SK-N-SH treated with all-trans-retinoic acid at 6 μM for 48 hours (cell line): ENCODE measurements around the gene TEN1.

ENCODE experiments used
- ATAC-seq: fragments of 200-7000 bp; cut with Tn5 transposase; 3 replicates; pipeline ENCODE4 v1.9.1; 2020; ENCODE audit warnings: mild to moderate bottlenecking, moderate library complexity
- ARNTL ChIP-seq: fragments of 450-650 bp; formaldehyde crosslinking; IDR thresholded peaks from 2 replicates; pipeline ENCODE4 v1.5.0; 2020; ENCODE audit warnings: low read depth, mild to moderate bottlenecking, moderate library complexity, borderline replicate concordance
- BACH2 ChIP-seq: fragments of 250-450 bp; sonication (Bioruptor Pico); IDR thresholded peaks from 2 replicates; pipeline ENCODE4 v1.9.0; 2021; ENCODE audit warnings: mild to moderate bottlenecking, borderline replicate concordance
- CSDC2 ChIP-seq: fragments of 250-450 bp; sonication (Bioruptor Pico); IDR thresholded peaks from 2 replicates; pipeline ENCODE4 v1.5.0; 2020; ENCODE audit warnings: mild to moderate bottlenecking, moderate library complexity
- ESRRG ChIP-seq: fragments of 250-450 bp; sonication (Bioruptor Pico); IDR thresholded peaks from 2 replicates; pipeline ENCODE4 v1.6.1; 2021; ENCODE audit warnings: mild to moderate bottlenecking
- GLIS3 ChIP-seq: fragments of 250-450 bp; sonication (Bioruptor Pico); IDR thresholded peaks from 2 replicates; pipeline ENCODE4 v1.5.0; 2020; ENCODE audit warnings: mild to moderate bottlenecking, moderate library complexity
- OSR1 ChIP-seq: fragments of 250-450 bp; sonication (Bioruptor Pico); IDR thresholded peaks from 2 replicates; pipeline ENCODE4 v1.8.0; 2022; ENCODE audit warnings: moderate library complexity, mild to moderate bottlenecking, inconsistent platforms
- PPARA ChIP-seq: fragments of 250-450 bp; sonication (Bioruptor Pico); IDR thresholded peaks from 2 replicates; pipeline ENCODE4 v1.5.0; 2020; ENCODE audit warnings: mild to moderate bottlenecking, borderline replicate concordance
- RARB ChIP-seq: fragments of 250-450 bp; sonication (Bioruptor Pico); IDR thresholded peaks from 2 replicates; pipeline ENCODE4 v1.8.0; 2021; ENCODE audit warnings: mild to moderate bottlenecking, moderate library complexity
- SNAI2 ChIP-seq: fragments of 250-450 bp; sonication (Bioruptor Pico); IDR thresholded peaks from 2 replicates; pipeline ENCODE4 v1.5.0; 2020; ENCODE audit warnings: mild to moderate bottlenecking, moderate library complexity
- TCF4 ChIP-seq: fragments of 250-450 bp; sonication (Bioruptor Pico); IDR thresholded peaks from 2 replicates; pipeline ENCODE4 v1.8.0; 2021; ENCODE audit warnings: mild to moderate bottlenecking, moderate library complexity, borderline replicate concordance
- TOX ChIP-seq: fragments of 250-450 bp; sonication (Bioruptor Pico); IDR thresholded peaks from 2 replicates; pipeline ENCODE4 v1.8.0; 2021; ENCODE audit warnings: mild to moderate bottlenecking, moderate library complexity, borderline replicate concordance
- ZC3H10 ChIP-seq: fragments of 250-450 bp; sonication (Bioruptor Pico); IDR thresholded peaks from 2 replicates; pipeline ENCODE4 v1.5.1; 2021; ENCODE audit warnings: mild to moderate bottlenecking, moderate library complexity
- ZFP3 ChIP-seq: fragments of 250-450 bp; sonication (Bioruptor Pico); IDR thresholded peaks from 2 replicates; pipeline ENCODE4 v1.5.0; 2020; ENCODE audit warnings: mild to moderate bottlenecking, moderate library complexity
- ZFP30 ChIP-seq: fragments of 450-650 bp; formaldehyde crosslinking; IDR thresholded peaks from 2 replicates; pipeline ENCODE4 v1.5.0; 2022; ENCODE audit warnings: mild to moderate bottlenecking, moderate library complexity
- ZNF70 ChIP-seq: fragments of 450-650 bp; formaldehyde crosslinking; IDR thresholded peaks from 2 replicates; pipeline ENCODE4 v1.5.0; 2020; ENCODE audit warnings: mild to moderate bottlenecking, moderate library complexity
- ZNF8 ChIP-seq: fragments of 450-650 bp; formaldehyde crosslinking; IDR thresholded peaks from 2 replicates; pipeline ENCODE4 v1.5.0; 2020; ENCODE audit warnings: mild to moderate bottlenecking, moderate library complexity
- TF ChIP-seq, protein P1 (sequence below): fragments of 250-450 bp; sonication (Bioruptor Pico); IDR thresholded peaks from 2 replicates; pipeline ENCODE4 v1.5.1; 2021; ENCODE audit warnings: mild to moderate bottlenecking, moderate library complexity
- TF ChIP-seq, protein P2 (sequence below): fragments of 250-450 bp; sonication (Bioruptor Pico); IDR thresholded peaks from 2 replicates; pipeline ENCODE4 v1.8.0; 2020; ENCODE audit warnings: mild to moderate bottlenecking, moderate library complexity, borderline replicate concordance
- TF ChIP-seq, protein P3 (sequence below): fragments of 250-450 bp; sonication (Bioruptor Pico); IDR thresholded peaks from 2 replicates; pipeline ENCODE4 v1.5.1; 2020; ENCODE audit warnings: low read depth, mild to moderate bottlenecking, moderate library complexity
- TF ChIP-seq, protein P4 (sequence below): fragments of 250-450 bp; sonication (Bioruptor Pico); IDR thresholded peaks from 2 replicates; pipeline ENCODE4 v1.5.0; 2020; ENCODE audit warnings: mild to moderate bottlenecking, moderate library complexity
- TF ChIP-seq, protein P5 (sequence below): fragments of 250-450 bp; sonication (Bioruptor Pico); IDR thresholded peaks from 2 replicates; pipeline ENCODE4 v1.8.0; 2021; ENCODE audit warnings: low read depth, mild to moderate bottlenecking, moderate library complexity, borderline replicate concordance

The TEN1 gene

DNA sequence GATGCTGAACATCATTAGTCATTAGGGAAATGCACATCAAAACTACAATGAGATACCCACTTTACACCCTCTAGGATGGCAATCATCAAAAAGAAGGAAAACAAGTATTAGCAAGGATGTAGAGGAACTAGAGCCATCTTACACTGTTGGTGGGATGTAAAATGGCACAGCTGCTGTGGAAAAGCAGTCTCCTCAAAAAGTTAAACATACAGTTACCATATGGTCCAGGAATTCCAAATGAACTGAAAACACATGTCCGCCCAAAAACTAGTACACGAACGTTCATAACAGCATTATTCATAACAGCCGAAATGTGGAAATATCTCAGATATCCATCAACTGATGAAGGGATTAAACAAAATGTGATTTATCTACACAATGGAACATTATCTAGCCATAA lies 45.2 kb upstream of the TEN1 start:
- TF ChIP-seq, protein P1, sequence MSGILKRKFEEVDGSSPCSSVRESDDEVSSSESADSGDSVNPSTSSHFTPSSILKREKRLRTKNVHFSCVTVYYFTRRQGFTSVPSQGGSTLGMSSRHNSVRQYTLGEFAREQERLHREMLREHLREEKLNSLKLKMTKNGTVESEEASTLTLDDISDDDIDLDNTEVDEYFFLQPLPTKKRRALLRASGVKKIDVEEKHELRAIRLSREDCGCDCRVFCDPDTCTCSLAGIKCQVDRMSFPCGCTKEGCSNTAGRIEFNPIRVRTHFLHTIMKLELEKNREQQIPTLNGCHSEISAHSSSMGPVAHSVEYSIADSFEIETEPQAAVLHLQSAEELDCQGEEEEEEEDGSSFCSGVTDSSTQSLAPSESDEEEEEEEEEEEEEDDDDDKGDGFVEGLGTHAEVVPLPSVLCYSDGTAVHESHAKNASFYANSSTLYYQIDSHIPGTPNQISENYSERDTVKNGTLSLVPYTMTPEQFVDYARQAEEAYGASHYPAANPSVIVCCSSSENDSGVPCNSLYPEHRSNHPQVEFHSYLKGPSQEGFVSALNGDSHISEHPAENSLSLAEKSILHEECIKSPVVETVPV: no peak
- TF ChIP-seq ESRRG (no peak), ZFP30 (CRISPR knock-in tag) (no peak), ZFP3 (CRISPR knock-in tag) (no peak), PPARA (CRISPR knock-in tag) (no peak), TCF4 (CRISPR knock-in tag) (no peak), OSR1 (no peak), CSDC2 (CRISPR knock-in tag) (no peak), GLIS3 (CRISPR knock-in tag) (no peak)
- TF ChIP-seq, protein P2, sequence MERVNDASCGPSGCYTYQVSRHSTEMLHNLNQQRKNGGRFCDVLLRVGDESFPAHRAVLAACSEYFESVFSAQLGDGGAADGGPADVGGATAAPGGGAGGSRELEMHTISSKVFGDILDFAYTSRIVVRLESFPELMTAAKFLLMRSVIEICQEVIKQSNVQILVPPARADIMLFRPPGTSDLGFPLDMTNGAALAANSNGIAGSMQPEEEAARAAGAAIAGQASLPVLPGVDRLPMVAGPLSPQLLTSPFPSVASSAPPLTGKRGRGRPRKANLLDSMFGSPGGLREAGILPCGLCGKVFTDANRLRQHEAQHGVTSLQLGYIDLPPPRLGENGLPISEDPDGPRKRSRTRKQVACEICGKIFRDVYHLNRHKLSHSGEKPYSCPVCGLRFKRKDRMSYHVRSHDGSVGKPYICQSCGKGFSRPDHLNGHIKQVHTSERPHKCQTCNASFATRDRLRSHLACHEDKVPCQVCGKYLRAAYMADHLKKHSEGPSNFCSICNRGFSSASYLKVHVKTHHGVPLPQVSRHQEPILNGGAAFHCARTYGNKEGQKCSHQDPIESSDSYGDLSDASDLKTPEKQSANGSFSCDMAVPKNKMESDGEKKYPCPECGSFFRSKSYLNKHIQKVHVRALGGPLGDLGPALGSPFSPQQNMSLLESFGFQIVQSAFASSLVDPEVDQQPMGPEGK (CRISPR knock-in tag): no peak
- no peak for ATAC-seq

DNA sequence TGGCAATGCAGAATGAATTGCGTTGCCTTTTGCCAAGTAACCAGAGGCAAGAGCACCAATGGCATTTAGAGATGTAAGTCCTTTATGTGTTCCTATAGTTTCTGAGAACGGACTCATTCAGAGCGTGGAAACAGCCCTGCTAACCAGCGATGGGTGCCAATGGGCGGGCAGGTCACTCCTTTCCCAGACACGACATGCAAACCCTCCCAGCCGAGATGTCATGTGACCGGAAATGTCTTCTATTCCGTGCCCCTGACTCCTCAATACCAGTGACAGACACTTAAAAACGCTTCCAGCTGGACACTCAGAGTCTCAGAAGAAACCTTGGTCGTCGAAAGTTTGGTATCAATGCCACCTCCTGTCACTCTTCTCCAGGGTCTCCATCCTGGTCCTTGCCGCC lies 41.4 kb upstream of the TEN1 start:
- no peak for TF ChIP-seq TCF4 (CRISPR knock-in tag)
- TF ChIP-seq, protein P3, sequence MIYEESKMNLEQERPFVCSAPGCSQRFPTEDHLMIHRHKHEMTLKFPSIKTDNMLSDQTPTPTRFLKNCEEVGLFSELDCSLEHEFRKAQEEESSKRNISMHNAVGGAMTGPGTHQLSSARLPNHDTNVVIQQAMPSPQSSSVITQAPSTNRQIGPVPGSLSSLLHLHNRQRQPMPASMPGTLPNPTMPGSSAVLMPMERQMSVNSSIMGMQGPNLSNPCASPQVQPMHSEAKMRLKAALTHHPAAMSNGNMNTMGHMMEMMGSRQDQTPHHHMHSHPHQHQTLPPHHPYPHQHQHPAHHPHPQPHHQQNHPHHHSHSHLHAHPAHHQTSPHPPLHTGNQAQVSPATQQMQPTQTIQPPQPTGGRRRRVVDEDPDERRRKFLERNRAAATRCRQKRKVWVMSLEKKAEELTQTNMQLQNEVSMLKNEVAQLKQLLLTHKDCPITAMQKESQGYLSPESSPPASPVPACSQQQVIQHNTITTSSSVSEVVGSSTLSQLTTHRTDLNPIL: no peak
- no peak for TF ChIP-seq TOX (CRISPR knock-in tag)
- TF ChIP-seq ZFP30 (CRISPR knock-in tag): no peak
- TF ChIP-seq, protein P4, sequence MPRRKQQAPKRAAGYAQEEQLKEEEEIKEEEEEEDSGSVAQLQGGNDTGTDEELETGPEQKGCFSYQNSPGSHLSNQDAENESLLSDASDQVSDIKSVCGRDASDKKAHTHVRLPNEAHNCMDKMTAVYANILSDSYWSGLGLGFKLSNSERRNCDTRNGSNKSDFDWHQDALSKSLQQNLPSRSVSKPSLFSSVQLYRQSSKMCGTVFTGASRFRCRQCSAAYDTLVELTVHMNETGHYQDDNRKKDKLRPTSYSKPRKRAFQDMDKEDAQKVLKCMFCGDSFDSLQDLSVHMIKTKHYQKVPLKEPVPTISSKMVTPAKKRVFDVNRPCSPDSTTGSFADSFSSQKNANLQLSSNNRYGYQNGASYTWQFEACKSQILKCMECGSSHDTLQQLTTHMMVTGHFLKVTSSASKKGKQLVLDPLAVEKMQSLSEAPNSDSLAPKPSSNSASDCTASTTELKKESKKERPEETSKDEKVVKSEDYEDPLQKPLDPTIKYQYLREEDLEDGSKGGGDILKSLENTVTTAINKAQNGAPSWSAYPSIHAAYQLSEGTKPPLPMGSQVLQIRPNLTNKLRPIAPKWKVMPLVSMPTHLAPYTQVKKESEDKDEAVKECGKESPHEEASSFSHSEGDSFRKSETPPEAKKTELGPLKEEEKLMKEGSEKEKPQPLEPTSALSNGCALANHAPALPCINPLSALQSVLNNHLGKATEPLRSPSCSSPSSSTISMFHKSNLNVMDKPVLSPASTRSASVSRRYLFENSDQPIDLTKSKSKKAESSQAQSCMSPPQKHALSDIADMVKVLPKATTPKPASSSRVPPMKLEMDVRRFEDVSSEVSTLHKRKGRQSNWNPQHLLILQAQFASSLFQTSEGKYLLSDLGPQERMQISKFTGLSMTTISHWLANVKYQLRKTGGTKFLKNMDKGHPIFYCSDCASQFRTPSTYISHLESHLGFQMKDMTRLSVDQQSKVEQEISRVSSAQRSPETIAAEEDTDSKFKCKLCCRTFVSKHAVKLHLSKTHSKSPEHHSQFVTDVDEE (CRISPR knock-in tag): no peak
- no peak for TF ChIP-seq ZC3H10 (CRISPR knock-in tag)
- no peak for TF ChIP-seq GLIS3 (CRISPR knock-in tag)
- no peak for TF ChIP-seq ZNF8
- TF ChIP-seq, protein P5, sequence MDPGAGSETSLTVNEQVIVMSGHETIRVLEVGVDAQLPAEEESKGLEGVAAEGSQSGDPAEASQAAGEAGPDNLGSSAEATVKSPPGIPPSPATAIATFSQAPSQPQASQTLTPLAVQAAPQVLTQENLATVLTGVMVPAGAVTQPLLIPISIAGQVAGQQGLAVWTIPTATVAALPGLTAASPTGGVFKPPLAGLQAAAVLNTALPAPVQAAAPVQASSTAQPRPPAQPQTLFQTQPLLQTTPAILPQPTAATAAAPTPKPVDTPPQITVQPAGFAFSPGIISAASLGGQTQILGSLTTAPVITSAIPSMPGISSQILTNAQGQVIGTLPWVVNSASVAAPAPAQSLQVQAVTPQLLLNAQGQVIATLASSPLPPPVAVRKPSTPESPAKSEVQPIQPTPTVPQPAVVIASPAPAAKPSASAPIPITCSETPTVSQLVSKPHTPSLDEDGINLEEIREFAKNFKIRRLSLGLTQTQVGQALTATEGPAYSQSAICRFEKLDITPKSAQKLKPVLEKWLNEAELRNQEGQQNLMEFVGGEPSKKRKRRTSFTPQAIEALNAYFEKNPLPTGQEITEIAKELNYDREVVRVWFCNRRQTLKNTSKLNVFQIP (CRISPR knock-in tag): no peak
- no peak for TF ChIP-seq ZNF70 (CRISPR knock-in tag)
- no peak for TF ChIP-seq OSR1
- no peak for TF ChIP-seq BACH2 (CRISPR knock-in tag)
- TF ChIP-seq ESRRG: no peak
- TF ChIP-seq CSDC2 (CRISPR knock-in tag): no peak
- no peak for TF ChIP-seq PPARA (CRISPR knock-in tag)
- TF ChIP-seq ARNTL: no peak
- TF ChIP-seq, protein P1: no peak
- no peak for TF ChIP-seq RARB (CRISPR knock-in tag)
- no peak for TF ChIP-seq SNAI2 (CRISPR knock-in tag)
- no peak for TF ChIP-seq ZFP3 (CRISPR knock-in tag)
- TF ChIP-seq, all 23 proteins: peak for 0
- no peak for ATAC-seq
